NT2/D1 (cell line): Measurements from ENCODE around the gene SUV39H1.

Source experiments
- YY1 ChIP-seq: IDR thresholded peaks from 2 replicates; pipeline ENCODE4 v1.6.1; 2011; ENCODE audit not compliant: insufficient read length, insufficient read depth
- ZNF274 ChIP-seq: IDR thresholded peaks from 2 replicates; pipeline ENCODE4 v1.6.1; 2011; ENCODE audit warnings: mild to moderate bottlenecking, low read depth, low read length

GRCh38 chrX:48711929-48712505, 15.5 kb downstream of the SUV39H1 start:
- TF ChIP-seq YY1, result no peak
- TF ChIP-seq ZNF274, result no peak
